ENCODE data around the gene NUDT13. TPM values are rescaled to one million over a fixed set of nuclear protein-coding genes. Genes with fewer than 3 reads are reported as not detected.
A peak's percentile ranks its signal among the peaks of the same experiment; 100 is the strongest.

The NUDT13 gene
- total RNA-seq, 2 experiments from 2014 or later = 1.6 to 2.2 TPM

- peaks cover 60% of the 10 kb centered on the region for H3K4me1 Mint-ChIP-seq
- CTCF ChIA-PET = interaction anchor here (0.8 to 2.9 kb wide), 4 partner anchors 10 to 88 kb away, joined by 3 to 7 read pairs (median 4); partner anchors contain the start of gene P4HA1
- H3K36me3 Mint-ChIP-seq (ENCODE audit: low read depth) = peaks cover 42% of the 10 kb centered on the region
- H3K4me3 Mint-ChIP-seq = peak overlapping the region; percentile 0
- ATAC-seq (no peak), DNase-seq (no peak)
- no peaks in the 10 kb centered on the region for H3K27me3 Mint-ChIP-seq
- POLR2A ChIA-PET = no interaction called here
- H3K27ac Mint-ChIP-seq = peak overlapping the region; percentile 24
- intact Hi-C loops (cut with DNase I, micrococcal nuclease) = loop anchor here in 1 of 2 experiments (10.0 kb wide), 1 partner anchor 538 kb away; the partner anchor contains the start of gene MICU1
- no peaks in the 10 kb centered on the region for H3K9me3 Mint-ChIP-seq (ENCODE audit: low read depth)
Measured at GRCh38 chr10:73163096-73163495, 52.8 kb downstream of the NUDT13 start.

GRCh38 chr10:73166972-73167371 lies 56.7 kb downstream of the NUDT13 start:
- ATAC-seq (no peak), DNase-seq (no peak)
- H3K36me3 Mint-ChIP-seq (ENCODE audit: low read depth) = peaks cover 26% of the 10 kb centered on the region
- H3K9me3 Mint-ChIP-seq (ENCODE audit: low read depth) = no peaks in the 10 kb centered on the region
- peaks cover 44% of the 10 kb centered on the region for H3K4me1 Mint-ChIP-seq
- intact Hi-C loops (cut with DNase I, micrococcal nuclease) = loop anchor here in 1 of 2 experiments (1.0 to 10.0 kb wide), 7 partner anchors 8 to 620 kb away; partner anchors contain the start of genes CFAP70, MCU, MICU1 and NUDT13
- H3K27ac Mint-ChIP-seq = peak overlapping the region; percentile 100
- no peaks in the 10 kb centered on the region for H3K27me3 Mint-ChIP-seq
- peak overlapping the region; percentile 100 for H3K4me3 Mint-ChIP-seq
- POLR2A ChIA-PET = no interaction called here
- CTCF ChIA-PET = interaction anchor here (0.6 to 4.2 kb wide), 2 partner anchors 12 to 71 kb away, joined by 3 to 21 read pairs; partner anchors contain the start of gene P4HA1

- POLR2A ChIA-PET = interaction anchor here (1.7 kb wide), 1 partner anchor 79 kb away, joined by 9 read pairs; the partner anchor contains the start of gene DNAJC9
- Mint-ChIP-seq H3K27ac (peak overlapping the region; percentile 100), H3K36me3 (ENCODE audit: low read depth) (peaks cover 23% of the 10 kb centered on the region), H3K4me3 (peak overlapping the region; percentile 100), H3K27me3 (no peaks in the 10 kb centered on the region), H3K4me1 (peaks cover 40% of the 10 kb centered on the region), H3K9me3 (ENCODE audit: low read depth) (no peaks in the 10 kb centered on the region)
- CTCF ChIA-PET = interaction anchor here (0.6 to 4.2 kb wide), 3 partner anchors 8 to 71 kb away, joined by 3 to 21 read pairs (median 10); partner anchors contain the start of gene P4HA1
- intact Hi-C loops (cut with DNase I, micrococcal nuclease) = loop anchor here in 1 of 2 experiments (1.0 to 10.0 kb wide), 7 partner anchors 8 to 620 kb away; partner anchors contain the start of genes CFAP70, MCU, MICU1 and NUDT13
- DNase-seq (peak; percentile 46), ATAC-seq (no peak)
Measured at GRCh38 chr10:73167458-73167782, 57.2 kb downstream of the NUDT13 start.

DNA sequence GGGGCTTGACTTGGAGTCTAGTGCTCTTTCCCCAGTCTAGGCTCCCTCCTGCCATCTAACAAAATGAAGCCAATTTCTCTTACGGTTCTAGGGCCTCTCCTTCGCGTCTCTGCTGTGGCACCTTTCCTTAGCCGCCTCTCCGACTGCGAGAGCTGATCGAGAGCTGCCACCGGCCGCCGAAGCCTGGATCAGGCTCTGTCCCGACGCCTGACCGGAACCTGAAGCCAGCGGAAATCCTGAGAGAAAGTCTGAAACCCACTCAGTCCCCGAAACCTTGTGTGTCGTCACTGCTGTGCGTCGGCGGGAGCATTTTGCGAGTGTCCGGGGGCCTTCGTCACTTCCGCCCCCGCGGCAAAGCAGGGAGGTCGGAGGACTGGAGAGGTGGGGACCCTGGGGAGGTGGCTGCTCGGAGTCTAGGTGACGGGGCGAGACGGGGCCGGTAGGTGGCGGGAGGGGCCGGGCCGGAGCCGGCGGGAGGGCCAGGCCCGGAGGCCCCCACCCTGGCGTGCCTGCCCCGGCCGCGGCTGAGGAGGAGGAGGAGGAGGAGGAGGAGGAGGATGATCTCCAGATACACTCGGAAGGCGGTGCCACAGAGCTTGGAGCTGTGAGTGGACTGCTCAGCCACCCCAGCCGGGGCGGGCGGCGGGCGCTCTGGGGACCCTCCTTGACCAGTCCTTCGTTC lies 57.7 kb downstream of the NUDT13 start, which contains the start of the genes ECD and FAM149B1:
TSS of gene ECD (minus strand) at position 226 of the 682 bp plus-strand sequence. CDS start 4,071 bp downstream, outside the sequence.
TSS of gene FAM149B1 (plus strand) at position 337 of the 682 bp plus-strand sequence. CDS start at position 558, 221 bp downstream.
- peak within 1 kb of the TSS; percentile 100 for H3K4me3 Mint-ChIP-seq
- intact Hi-C loops (cut with DNase I, micrococcal nuclease) = loop anchor here (1.0 to 10.0 kb wide), 16 partner anchors 9 to 813 kb away; partner anchors contain the start of genes ANXA7 (in 1 of the 2), CFAP70 (in 1 of the 2), DNAJB12 (in 1 of the 2) and DNAJC9 (in 1 of the 2)
- no peaks in the 10 kb centered on the region for H3K9me3 Mint-ChIP-seq (ENCODE audit: low read depth)
- no peaks in the 10 kb centered on the region for H3K27me3 Mint-ChIP-seq
- peaks cover 20% of the 10 kb centered on the region for H3K36me3 Mint-ChIP-seq (ENCODE audit: low read depth)
- POLR2A ChIA-PET = interaction anchor here (1.7 to 2.0 kb wide), 2 partner anchors 71 to 79 kb away, joined by 5 to 9 read pairs; partner anchors contain the start of genes DNAJC9 and P4HA1
- H3K4me1 Mint-ChIP-seq = peaks cover 37% of the 10 kb centered on the region
- CTCF ChIA-PET = interaction anchor here (0.7 to 4.2 kb wide), 6 partner anchors 9 to 72 kb away, joined by 3 to 21 read pairs (median 4); partner anchors contain the start of gene P4HA1
- ATAC-seq = peak; percentile 94
- peak within 1 kb of the TSS; percentile 100 for H3K27ac Mint-ChIP-seq
- peak; percentile 96 for DNase-seq

GRCh38 chr10:73168465-73168803 lies 58.2 kb downstream of the NUDT13 start:
- Mint-ChIP-seq H3K4me3 (peak overlapping the region; percentile 100), H3K36me3 (ENCODE audit: low read depth) (peaks cover 19% of the 10 kb centered on the region), H3K4me1 (peaks cover 34% of the 10 kb centered on the region), H3K9me3 (ENCODE audit: low read depth) (no peaks in the 10 kb centered on the region), H3K27ac (peak overlapping the region; percentile 100), H3K27me3 (no peaks in the 10 kb centered on the region)
- no peak for DNase-seq
- CTCF ChIA-PET = interaction anchor here (0.7 to 4.2 kb wide), 7 partner anchors 9 to 243 kb away, joined by 3 to 21 read pairs (median 3); partner anchors contain the start of gene P4HA1
- POLR2A ChIA-PET = interaction anchor here (0.6 to 2.0 kb wide), 3 partner anchors 71 to 1092 kb away, joined by 3 to 9 read pairs (median 5); partner anchors contain the start of genes DNAJC9 and P4HA1
- intact Hi-C loops (cut with DNase I, micrococcal nuclease) = loop anchor here (1.0 to 10.0 kb wide), 15 partner anchors 56 to 814 kb away; partner anchors contain the start of genes ANXA7 (in 1 of the 2), CFAP70 (in 1 of the 2), DNAJB12 (in 1 of the 2) and DNAJC9 (in 1 of the 2)
- ATAC-seq = peak; percentile 8

DNA sequence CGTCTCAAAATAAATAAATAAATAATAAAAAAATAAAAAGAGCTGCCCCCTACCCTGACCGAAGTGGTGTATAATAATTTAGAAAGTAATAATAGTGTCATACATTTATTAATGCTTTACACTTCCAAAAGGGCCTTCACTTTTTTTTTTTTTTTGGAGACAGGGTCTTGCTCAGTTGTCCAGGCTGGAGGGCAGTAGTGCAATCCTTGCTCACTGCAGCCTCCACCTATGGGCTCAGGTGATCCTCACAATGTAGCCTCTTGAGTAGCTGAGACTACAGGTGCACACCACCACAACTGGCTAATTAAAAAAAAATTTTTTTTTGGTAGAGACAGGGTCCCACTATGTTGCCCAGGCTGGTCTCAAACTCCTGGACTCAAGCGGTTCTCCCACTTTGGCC lies 59.1 kb downstream of the NUDT13 start:
- no peak for ATAC-seq
- Mint-ChIP-seq H3K27ac (no peak overlapping the region), H3K4me3 (peak overlapping the region; percentile 28), H3K9me3 (ENCODE audit: low read depth) (no peaks in the 10 kb centered on the region), H3K4me1 (peaks cover 29% of the 10 kb centered on the region), H3K27me3 (no peaks in the 10 kb centered on the region), H3K36me3 (ENCODE audit: low read depth) (peaks cover 17% of the 10 kb centered on the region)
- POLR2A ChIA-PET = interaction anchor here (2.0 kb wide), 1 partner anchor 72 kb away, joined by 5 read pairs; the partner anchor contains the start of gene P4HA1
- CTCF ChIA-PET = interaction anchor here (1.0 to 4.2 kb wide), 5 partner anchors 11 to 242 kb away, joined by 3 to 21 read pairs (median 5); partner anchors contain the start of gene P4HA1
- intact Hi-C loops (cut with DNase I, micrococcal nuclease) = loop anchor here (2.0 to 10.0 kb wide), 8 partner anchors 57 to 815 kb away; partner anchors contain the start of genes CFAP70 (in 1 of the 2), DNAJB12 (in 1 of the 2), MCU (in 1 of the 2) and MICU1 (in 1 of the 2)
- DNase-seq = no peak

DNA sequence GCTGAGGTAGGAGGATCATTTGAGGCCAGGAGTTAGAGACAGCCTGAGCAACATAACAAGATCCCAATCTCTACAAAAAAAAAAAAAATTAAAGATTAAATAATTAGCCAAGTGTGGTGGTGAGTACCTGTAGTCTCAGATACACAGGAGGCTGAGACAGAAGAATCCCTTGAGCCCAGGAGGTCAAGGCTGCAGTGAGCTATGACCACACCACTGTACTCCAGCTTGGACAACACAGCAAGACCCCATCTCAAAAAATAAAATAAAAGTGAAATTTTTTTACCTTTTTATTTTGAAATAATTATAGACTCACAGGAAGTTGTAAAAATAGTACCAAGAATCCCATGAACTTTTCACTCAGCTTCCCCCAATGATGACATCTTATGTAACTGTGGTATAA lies 62.6 kb downstream of the NUDT13 start:
- Mint-ChIP-seq H3K4me3 (no peak overlapping the region), H3K36me3 (ENCODE audit: low read depth) (peaks cover 6% of the 10 kb centered on the region), H3K9me3 (ENCODE audit: low read depth) (no peaks in the 10 kb centered on the region), H3K27ac (no peak overlapping the region), H3K4me1 (peaks cover 4% of the 10 kb centered on the region), H3K27me3 (no peaks in the 10 kb centered on the region)
- DNase-seq (no peak), ATAC-seq (no peak)
- intact Hi-C loops (cut with DNase I, micrococcal nuclease) = no loop called here
- ChIA-PET POLR2A (no interaction called here), CTCF (interaction anchor here (1.3 kb wide), 1 partner anchor 14 kb away, joined by 4 read pairs; no protein-coding TSS in a partner anchor)

DNA sequence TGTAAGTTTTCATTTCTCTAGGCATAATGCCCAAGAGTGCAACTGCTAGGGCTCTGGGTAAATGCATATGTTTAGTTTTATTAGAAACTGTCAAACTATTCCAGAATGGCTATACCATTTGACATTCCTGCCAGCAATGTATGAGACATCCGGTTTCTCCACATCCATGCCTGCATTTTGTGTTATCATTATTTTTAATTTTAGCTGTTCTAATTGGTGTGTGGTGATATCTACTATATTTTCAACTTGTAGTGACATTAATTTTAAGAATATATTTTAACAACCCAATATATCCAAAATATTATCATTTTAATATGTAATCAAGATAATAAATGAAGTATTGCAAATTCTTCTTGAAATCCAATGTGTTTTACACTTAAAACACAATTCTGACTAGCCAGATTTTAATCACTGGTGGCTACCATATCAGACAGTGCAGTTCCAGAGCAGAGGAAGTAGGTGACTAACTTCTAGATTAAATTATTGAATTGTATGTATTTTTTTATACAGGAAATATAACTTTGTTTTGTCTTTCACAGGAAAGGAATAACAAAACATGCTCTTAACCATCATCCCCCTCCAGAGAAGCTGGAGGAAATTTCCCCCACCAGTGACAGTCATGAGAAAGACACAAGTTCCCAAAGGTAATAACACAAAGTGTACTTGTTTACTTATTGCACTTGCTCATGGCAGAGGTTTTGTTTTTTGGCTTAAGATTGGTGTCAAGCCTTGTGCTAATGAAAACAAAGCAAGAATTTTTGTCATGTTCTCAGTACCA lies 64.1 kb downstream of the NUDT13 start:
- intact Hi-C loops (cut with DNase I, micrococcal nuclease) = no loop called here
- no peaks in the 10 kb centered on the region for H3K9me3 Mint-ChIP-seq (ENCODE audit: low read depth)
- peaks cover 5% of the 10 kb centered on the region for H3K36me3 Mint-ChIP-seq (ENCODE audit: low read depth)
- ChIA-PET POLR2A (no interaction called here), CTCF (interaction anchor here (1.5 kb wide), 1 partner anchor 15 kb away, joined by 6 read pairs; no protein-coding TSS in a partner anchor)
- DNase-seq (no peak), ATAC-seq (no peak)
- no peak overlapping the region for H3K4me3 Mint-ChIP-seq
- H3K4me1 Mint-ChIP-seq = no peaks in the 10 kb centered on the region
- no peak overlapping the region for H3K27ac Mint-ChIP-seq
- H3K27me3 Mint-ChIP-seq = no peaks in the 10 kb centered on the region
